Right lobe of liver (tissue), 4 donors: ENCODE measurements around the gene NKAIN1.

ENCODE experiments used
- POLR2A ChIP-seq: fragments of 450-650 bp; IDR thresholded peaks from one replicate; pipeline ENCODE4 v1.6.1; 2017; ENCODE audit warnings: antibody characterized with exemption, mild to moderate bottlenecking
- TF ChIP-seq, protein P1 (sequence below), 4 donors: fragments of 200-600 bp in 3 of 4; fragments of 450-650 bp in 1 of 4; IDR thresholded peaks; one replicate each; pipeline versions ENCODE4 v1.5.1 to v1.8.0; 2016 to 2022; ENCODE audit warnings: antibody characterized with exemption in 4 of 4, mild to moderate bottlenecking in 2 of 4
- donor health status: DM: no; HTN: no; CAD: no.
- donor health status: DM: no; HTN: no; CAD: no.
- donor health status: DM: no; HTN: yes; CAD: no.

DNA sequence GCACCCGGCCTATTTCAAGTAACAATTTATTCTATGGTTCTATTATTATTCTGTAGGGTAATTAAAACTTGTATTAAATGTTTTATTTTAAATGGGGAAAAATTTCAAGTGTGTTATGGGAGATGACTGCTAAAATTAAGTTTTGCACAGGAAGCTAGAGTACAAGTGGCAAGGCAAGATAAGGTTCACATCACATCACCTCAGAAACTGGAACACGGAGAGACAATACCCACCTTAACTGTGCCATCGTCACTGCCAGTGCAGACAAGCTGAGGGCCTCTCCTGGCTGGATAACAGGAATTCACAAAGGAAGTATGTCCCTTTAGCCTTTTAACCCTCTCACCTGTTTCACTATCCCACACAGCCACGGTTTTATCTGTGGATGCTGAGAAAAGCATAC lies 49.3 kb upstream of the NKAIN1 start:
- no peak for TF ChIP-seq POLR2A
- TF ChIP-seq, protein P1, sequence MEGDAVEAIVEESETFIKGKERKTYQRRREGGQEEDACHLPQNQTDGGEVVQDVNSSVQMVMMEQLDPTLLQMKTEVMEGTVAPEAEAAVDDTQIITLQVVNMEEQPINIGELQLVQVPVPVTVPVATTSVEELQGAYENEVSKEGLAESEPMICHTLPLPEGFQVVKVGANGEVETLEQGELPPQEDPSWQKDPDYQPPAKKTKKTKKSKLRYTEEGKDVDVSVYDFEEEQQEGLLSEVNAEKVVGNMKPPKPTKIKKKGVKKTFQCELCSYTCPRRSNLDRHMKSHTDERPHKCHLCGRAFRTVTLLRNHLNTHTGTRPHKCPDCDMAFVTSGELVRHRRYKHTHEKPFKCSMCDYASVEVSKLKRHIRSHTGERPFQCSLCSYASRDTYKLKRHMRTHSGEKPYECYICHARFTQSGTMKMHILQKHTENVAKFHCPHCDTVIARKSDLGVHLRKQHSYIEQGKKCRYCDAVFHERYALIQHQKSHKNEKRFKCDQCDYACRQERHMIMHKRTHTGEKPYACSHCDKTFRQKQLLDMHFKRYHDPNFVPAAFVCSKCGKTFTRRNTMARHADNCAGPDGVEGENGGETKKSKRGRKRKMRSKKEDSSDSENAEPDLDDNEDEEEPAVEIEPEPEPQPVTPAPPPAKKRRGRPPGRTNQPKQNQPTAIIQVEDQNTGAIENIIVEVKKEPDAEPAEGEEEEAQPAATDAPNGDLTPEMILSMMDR (IDR thresholded peaks at IDR 0.05), result no peak
